Measurements from ENCODE around the gene CDCP1. TPM values are rescaled to one million over a fixed set of nuclear protein-coding genes. Genes with fewer than 3 reads are reported as not detected.

Gene CDCP1
- total RNA-seq, 4 donors from 2014 or later = 1.2 to 6.4 (median 2.1) TPM

DNA sequence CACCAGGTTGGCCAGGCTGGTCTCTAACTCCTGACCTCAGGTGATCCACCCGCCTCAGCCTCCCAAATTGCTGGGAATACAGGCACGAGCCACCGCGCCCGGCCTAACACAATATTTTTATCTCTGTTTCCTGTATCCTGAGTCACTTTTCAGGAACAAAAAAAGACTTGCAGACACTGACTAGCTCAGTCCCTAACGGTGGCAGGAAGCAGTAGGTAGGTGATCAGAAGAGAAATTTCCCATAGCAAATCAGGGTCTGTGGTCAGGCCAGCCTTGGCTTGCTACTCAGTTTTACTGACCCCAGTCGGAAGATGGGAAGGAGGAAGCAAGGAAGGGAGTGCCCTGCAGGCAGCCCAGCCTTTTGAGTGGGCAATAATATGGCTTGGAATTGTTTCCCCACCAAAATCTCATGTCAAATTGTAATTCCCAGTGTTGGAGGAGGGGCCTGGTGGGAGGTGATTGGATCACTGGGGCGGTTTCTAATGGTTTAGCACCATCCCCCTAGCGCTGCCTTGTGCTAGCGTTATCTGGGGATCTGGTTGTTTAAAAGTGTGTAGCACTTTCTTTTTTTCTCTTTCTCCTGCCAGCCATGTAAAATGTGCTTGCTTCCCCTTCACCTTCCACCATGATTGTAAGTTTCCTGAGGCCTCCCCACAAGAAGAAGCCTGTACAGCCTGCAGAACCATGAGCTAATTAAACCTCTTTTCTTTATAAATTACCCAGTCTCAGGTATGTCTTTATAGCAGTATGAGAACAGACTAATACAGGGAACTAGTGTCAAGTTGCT is 19.5 kb upstream of the CDCP1 start:
- intact Hi-C loops (cut with DNase I) = no loop called here
- Histone ChIP-seq H3K4me1 (peaks cover 8 to 26% (median 22%) of the 10 kb centered on the region in 4 donors), H3K27ac (replicated peaks in 1 of 4) (no peak overlapping the region), H3K36me3 (no peaks in the 10 kb centered on the region), H3K4me3 (no peak overlapping the region), H3K9me3 (no peaks in the 10 kb centered on the region), H3K27me3 (no peaks in the 10 kb centered on the region)
- TF ChIP-seq EP300 (IDR thresholded peaks at IDR 0.05) (no peak), POLR2A (IDR thresholded peaks at IDR 0.05; ENCODE audit: low read depth) (no peak), POLR2AphosphoS5 (IDR thresholded peaks at IDR 0.05) (no peak)
- TF ChIP-seq, protein P1, sequence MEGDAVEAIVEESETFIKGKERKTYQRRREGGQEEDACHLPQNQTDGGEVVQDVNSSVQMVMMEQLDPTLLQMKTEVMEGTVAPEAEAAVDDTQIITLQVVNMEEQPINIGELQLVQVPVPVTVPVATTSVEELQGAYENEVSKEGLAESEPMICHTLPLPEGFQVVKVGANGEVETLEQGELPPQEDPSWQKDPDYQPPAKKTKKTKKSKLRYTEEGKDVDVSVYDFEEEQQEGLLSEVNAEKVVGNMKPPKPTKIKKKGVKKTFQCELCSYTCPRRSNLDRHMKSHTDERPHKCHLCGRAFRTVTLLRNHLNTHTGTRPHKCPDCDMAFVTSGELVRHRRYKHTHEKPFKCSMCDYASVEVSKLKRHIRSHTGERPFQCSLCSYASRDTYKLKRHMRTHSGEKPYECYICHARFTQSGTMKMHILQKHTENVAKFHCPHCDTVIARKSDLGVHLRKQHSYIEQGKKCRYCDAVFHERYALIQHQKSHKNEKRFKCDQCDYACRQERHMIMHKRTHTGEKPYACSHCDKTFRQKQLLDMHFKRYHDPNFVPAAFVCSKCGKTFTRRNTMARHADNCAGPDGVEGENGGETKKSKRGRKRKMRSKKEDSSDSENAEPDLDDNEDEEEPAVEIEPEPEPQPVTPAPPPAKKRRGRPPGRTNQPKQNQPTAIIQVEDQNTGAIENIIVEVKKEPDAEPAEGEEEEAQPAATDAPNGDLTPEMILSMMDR (IDR thresholded peaks at IDR 0.05) = no peak
- WGBS = 93% methylated on average over 10 of the region's 10 CpGs
- DNase-seq (ENCODE audit: extremely low spot score) = no peak

DNA sequence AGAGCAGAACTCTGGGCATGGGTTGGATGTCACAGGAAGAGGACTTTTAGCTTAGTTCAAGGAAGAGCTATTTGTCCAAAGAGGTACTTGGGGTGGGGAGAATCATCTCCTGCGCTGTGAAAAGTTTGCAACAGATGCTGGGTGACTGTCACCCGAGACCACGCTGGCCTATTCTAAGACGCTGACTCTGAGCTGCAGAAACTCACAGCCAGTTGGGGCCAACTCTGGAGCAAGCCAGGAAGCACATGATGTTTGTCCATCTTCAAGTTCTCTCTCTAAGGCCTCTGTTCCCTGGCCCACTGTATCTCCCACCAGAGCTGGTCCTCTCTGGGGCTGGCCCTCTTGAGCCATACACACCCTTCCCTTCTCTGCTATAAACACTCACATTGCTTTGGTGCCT is 17.9 kb upstream of the CDCP1 start:
- Histone ChIP-seq H3K9me3 (no peaks in the 10 kb centered on the region), H3K36me3 (no peaks in the 10 kb centered on the region), H3K4me3 (no peak overlapping the region), H3K4me1 (peaks cover 3 to 15% (median 11%) of the 10 kb centered on the region in 4 donors), H3K27ac (replicated peaks in 1 of 4) (no peak overlapping the region), H3K27me3 (no peaks in the 10 kb centered on the region)
- TF ChIP-seq POLR2A (IDR thresholded peaks at IDR 0.05; ENCODE audit: low read depth) = no peak
- TF ChIP-seq, protein P1 (IDR thresholded peaks at IDR 0.05) = no peak
- no peak for TF ChIP-seq EP300 (IDR thresholded peaks at IDR 0.05)
- TF ChIP-seq POLR2AphosphoS5 (IDR thresholded peaks at IDR 0.05) = no peak
- intact Hi-C loops (cut with DNase I) = no loop called here
- 70% methylated on average over 4 of the region's 4 CpGs for WGBS
- no peak for DNase-seq (ENCODE audit: extremely low spot score)

DNA sequence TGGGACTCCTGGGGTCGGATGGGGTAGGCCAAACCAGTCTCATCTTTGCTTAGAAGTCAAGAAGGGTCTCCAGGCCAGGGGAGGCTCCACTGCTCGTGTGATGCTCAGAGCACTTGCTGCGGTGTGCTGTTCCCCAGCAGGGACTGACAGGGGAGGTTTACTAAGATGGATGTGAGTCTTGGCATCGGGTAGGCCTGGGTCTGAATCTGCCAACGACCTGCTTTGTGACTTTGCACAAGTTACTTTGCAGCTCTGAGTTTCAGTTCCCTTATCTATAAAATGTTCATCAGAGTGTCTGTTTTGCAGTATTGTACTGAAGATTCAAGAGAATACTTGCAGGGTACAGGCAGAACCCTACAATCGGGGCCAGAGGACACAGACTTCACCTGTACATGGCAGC is 17.3 kb upstream of the CDCP1 start:
- H3K27me3 ChIP-seq = no peaks in the 10 kb centered on the region
- no peak for DNase-seq (ENCODE audit: extremely low spot score)
- H3K4me3 ChIP-seq = no peak overlapping the region
- H3K36me3 ChIP-seq = no peaks in the 10 kb centered on the region
- peaks cover 3 to 15% (median 11%) of the 10 kb centered on the region in 4 donors for H3K4me1 ChIP-seq
- 49% methylated on average over 6 of the region's 6 CpGs for WGBS
- intact Hi-C loops (cut with DNase I) = no loop called here
- no peak for TF ChIP-seq POLR2A (IDR thresholded peaks at IDR 0.05; ENCODE audit: low read depth)
- TF ChIP-seq, protein P1 (IDR thresholded peaks at IDR 0.05) = no peak
- TF ChIP-seq POLR2AphosphoS5 (IDR thresholded peaks at IDR 0.05) = no peak
- TF ChIP-seq EP300 (IDR thresholded peaks at IDR 0.05) = no peak
- H3K9me3 ChIP-seq = no peaks in the 10 kb centered on the region
- no peak overlapping the region for H3K27ac ChIP-seq (replicated peaks in 1 of 4)

DNA sequence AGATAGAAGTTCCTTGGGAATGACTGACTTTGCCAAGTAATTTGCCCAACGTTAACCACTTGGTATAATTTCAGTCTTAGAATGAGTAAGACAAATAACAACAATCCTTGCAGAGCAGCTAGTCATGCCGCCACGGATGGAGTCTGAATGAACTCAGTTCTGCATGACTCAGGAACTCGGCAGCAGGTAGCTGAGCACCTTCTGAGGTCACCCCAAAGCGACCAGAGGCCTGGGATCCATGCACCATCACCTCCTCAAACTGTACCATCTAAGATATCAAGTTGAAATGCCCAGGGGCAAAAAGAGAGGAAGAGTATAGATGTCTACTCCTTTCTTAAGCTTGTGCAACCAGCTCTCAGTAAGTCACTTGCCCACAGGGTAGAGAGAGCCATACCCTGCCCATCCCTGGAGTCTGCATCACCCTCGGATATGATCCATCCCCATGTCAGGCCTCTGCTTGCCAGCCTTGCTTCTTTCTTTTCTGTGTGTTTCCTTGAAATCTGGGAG is 8.5 kb upstream of the CDCP1 start:
- peaks cover 0 to 10% (median 0%) of the 10 kb centered on the region in 4 donors for H3K9me3 ChIP-seq
- H3K36me3 ChIP-seq = no peaks in the 10 kb centered on the region
- H3K4me1 ChIP-seq = no peaks in the 10 kb centered on the region
- intact Hi-C loops (cut with DNase I) = no loop called here
- no peak overlapping the region for H3K27ac ChIP-seq (replicated peaks in 1 of 4)
- no peak for DNase-seq (ENCODE audit: extremely low spot score)
- H3K4me3 ChIP-seq = no peak overlapping the region
- no peaks in the 10 kb centered on the region for H3K27me3 ChIP-seq
- 82% methylated on average over 6 of the region's 6 CpGs for WGBS
- no peak for TF ChIP-seq EP300 (IDR thresholded peaks at IDR 0.05)
- no peak for TF ChIP-seq POLR2A (IDR thresholded peaks at IDR 0.05; ENCODE audit: low read depth)
- TF ChIP-seq, protein P1 (IDR thresholded peaks at IDR 0.05) = no peak
- TF ChIP-seq POLR2AphosphoS5 (IDR thresholded peaks at IDR 0.05) = no peak
